HG02763 (cell line): ENCODE data around the gene DSN1.

Experiments used
- ATAC-seq: cut with Tn5 transposase; IDR thresholded peaks from one replicate; pipeline ENCODE4 v1.9.1; 2021; ENCODE audit warnings: mild to moderate bottlenecking, moderate library complexity; ENCODE audit not compliant: unreplicated experiment

The DSN1 gene

GRCh38 chr20:36796117-36796516 is 22.6 kb upstream of the DSN1 start:
- ATAC-seq: no peak

- no peak for ATAC-seq
Measured at GRCh38 chr20:36795691-36796090, 22.1 kb upstream of the DSN1 start.

- ATAC-seq: no peak
Measured at GRCh38 chr20:36794116-36794474, 20.5 kb upstream of the DSN1 start.

DNA sequence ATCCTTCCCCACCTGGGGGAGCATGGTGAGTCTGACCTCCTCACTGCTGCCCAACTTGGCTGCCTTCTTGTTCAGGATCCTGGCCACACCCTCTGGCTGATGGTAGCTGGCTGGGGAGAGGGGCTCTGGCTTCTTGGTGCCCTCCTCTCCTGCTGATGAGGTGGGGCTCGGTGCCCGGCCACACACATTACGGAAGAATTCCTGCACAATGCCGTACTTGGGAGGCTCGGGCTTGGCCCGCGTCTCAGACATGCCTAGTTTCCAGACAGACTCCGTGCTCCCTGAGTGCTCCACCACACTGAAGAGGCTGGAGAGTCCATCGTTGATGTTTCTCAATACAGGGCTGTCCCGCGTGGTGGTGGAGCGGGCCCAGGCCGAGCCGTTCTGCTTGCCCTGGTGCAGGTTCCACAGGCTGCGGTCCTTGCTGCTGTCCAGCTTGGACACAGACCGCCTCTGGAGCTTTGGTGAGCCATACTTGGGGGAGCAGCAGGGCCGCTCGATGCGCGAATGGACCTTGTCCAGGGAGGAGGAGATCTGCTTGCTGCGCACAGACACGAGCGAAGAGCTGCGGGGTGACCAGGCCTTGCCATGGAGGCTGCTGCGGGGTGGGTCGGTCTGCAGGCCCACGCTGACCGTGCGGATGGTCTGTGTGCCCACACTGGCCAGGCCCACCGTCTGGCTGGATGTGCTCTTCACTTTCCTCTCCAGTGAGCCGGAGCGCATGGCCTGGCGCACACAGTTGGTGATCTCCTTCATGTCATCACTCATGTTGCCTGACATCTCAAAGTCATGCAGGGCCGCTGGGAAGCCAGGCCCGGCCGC is 19.9 kb upstream of the DSN1 start:
- no peak for ATAC-seq

GRCh38 chr20:36792422-36792821 is 18.9 kb upstream of the DSN1 start:
- ATAC-seq: no peak

DNA sequence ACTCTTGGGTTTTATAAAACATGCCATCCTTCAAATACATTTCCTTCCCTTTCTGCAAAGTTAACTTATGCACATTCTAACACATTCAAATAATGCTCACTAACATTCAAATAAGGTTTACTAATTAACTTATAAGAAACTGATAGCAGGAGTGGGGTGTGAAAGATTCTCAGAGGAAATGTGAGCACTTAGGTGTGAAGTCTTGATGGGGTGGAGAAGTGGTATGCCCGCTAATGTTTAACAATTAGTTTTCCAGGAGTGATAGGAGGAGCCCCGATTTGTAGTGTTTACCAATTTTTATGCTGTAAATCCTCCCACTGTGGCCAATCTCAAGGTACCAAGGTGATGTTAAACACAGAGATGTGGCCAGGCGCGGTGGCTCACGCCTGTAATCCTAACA is 18.3 kb upstream of the DSN1 start:
- ATAC-seq: no peak

DNA sequence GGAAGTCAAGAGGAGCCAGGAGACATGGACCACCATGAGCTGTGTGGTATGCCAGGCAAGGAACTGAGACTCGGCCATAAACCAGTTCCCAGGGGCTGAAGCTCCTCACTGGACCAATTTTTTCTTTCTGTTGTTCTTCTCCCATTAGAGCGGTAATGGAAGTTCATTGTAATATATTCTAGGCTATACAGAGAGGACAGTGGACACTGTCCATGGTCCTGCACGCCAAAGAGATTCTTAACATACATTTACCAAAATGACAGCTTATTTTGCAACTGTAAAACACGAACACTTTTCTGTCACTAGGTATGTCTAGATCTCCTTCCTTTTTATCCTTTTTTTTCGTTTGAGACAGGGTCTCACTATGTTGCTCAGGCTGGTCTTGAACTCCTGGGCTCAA is 13.1 kb upstream of the DSN1 start:
- ATAC-seq: no peak

DNA sequence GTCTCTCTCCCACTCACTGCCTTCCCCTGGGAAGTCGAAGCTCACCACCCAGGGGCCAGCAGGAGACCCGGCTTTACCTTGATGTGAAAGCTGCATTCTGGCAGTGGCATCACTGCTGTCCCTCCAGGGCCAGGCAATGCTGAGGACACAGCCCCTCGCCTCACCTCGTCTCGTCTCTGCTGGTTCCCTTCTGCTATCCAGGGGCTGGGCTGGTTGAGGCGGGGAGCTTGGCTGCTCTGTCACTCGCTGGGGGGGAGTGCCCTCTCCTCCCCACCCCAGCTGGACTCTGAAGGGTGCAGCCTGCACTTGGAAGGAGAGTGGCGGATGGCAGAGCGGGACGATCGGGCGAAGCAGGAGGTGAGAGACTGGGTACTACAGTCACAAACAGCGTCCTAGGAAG is 12.7 kb upstream of the DSN1 start:
- ATAC-seq: no peak

GRCh38 chr20:36785308-36785707 is 11.7 kb upstream of the DSN1 start:
- no peak for ATAC-seq

- ATAC-seq: no peak
Measured at GRCh38 chr20:36784900-36785299, 11.3 kb upstream of the DSN1 start.

- no peak for ATAC-seq
Measured at GRCh38 chr20:36784116-36784515, 10.6 kb upstream of the DSN1 start.

- no peak for ATAC-seq
Measured at GRCh38 chr20:36779656-36780025, 6.1 kb upstream of the DSN1 start.

DNA sequence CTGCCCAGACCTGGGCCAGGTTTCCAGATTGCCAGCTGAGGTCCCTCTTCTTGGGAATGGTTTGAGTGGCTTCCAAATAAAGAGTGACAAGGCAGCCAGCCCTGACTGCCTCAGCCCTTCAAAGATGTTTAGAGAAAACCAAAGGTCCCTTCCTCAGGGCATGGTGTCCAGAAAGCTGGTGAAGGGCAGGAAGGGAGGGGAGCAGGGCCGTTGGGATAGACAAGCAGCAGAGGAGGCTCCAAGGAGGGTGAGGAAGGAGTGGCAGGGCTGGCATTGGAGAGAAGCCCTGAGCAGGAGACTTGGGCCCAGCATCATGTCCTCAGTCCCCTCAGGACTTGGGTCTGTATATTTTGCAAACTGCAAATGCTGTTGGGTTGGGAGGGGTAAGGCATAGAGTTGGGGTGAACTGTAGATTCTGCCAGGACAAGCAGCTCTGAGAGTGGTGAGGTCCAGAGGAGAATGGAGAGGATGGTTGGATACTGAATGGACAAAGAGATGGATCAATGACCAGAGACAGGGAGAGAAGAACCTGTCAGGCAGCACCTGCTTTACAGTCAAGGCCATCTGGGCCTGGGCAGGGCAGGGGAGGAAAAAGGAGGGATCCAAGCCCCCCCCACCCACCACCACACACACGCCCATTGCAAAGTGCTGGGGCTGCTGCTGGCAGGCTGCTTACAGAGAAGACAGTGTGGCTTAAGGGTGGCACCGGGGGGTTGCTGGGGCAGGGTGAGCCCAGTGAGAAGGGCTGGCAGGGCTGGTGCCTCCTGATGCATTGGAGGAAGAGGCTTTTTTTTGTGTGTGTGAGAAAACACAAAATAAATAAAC is 5.5 kb upstream of the DSN1 start:
- ATAC-seq: no peak

GRCh38 chr20:36777576-36777975 is 4.0 kb upstream of the DSN1 start:
- ATAC-seq: no peak

GRCh38 chr20:36777167-36777566 is 3.6 kb upstream of the DSN1 start:
- ATAC-seq: no peak

GRCh38 chr20:36775826-36776225 is 2.3 kb upstream of the DSN1 start:
- no peak for ATAC-seq

GRCh38 chr20:36775196-36775595 is 1.6 kb upstream of the DSN1 start:
- ATAC-seq: no peak

DNA sequence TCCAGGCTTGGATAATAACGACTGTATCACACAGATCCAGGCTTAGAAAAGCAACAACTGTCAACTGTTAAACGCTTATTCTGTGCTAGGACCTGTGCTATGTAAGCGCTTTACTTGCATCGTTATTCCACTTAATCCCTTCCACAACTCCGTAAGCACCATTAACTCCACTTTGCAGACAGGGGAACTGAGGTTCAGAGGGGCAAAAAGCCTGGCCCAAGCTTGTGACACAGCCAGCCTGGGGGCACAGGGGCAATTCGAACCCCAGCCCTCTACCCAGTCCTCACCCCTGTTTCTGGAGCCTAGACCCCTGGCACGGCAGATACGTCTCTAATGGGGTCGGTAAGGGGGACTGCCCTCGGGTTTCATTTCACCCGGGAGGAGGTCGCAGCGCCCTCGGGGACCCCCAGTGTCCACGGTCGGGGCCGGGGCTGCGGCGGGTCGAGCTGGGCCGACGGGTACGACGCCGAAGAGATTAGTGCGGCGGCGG is 411 bp downstream of the DSN1 start:
- ATAC-seq: peak; percentile 7

GRCh38 chr20:36770680-36771079 is 2.9 kb downstream of the DSN1 start:
- no peak for ATAC-seq

GRCh38 chr20:36768768-36769430 is 4.7 kb downstream of the DSN1 start:
- no peak for ATAC-seq

GRCh38 chr20:36761125-36761524 is 12.4 kb downstream of the DSN1 start:
- ATAC-seq: no peak

DNA sequence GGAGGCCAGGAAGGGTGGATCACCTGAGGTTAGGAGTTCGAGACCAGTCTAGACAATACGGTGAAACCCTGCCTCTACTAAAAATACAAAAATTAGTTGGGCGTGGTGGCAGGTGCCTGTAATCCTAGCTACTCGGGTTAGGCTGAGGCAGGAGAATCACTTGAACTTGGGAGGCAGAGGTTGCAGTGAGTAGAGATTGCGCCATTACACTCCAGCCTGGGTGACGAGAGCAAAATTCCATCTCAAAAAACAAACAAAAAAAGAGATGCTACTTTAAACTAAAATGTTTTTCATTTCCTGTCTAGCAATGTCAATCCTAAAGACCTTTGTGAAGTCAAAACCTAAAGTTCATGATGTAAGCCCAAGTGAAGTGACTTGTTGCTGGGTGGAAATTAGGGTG is 12.9 kb downstream of the DSN1 start:
- no peak for ATAC-seq
